Ishikawa (cell line): ENCODE measurements around the gene TINCR.

Experiments used
- CEBPB ChIP-seq: IDR thresholded peaks from 2 replicates; pipeline ENCODE4 v1.6.1; 2012
- EP300 ChIP-seq: IDR thresholded peaks from 2 replicates; pipeline ENCODE4 v1.6.1; 2012; ENCODE audit warnings: borderline replicate concordance
- MAX ChIP-seq: IDR thresholded peaks from 2 replicates; pipeline ENCODE4 v1.6.1; 2012
- REST ChIP-seq: IDR thresholded peaks from 2 replicates; pipeline ENCODE4 v1.6.1; 2012; ENCODE audit warnings: low read depth, mild to moderate bottlenecking
- TAF1 ChIP-seq: IDR thresholded peaks from 2 replicates; pipeline ENCODE4 v1.6.1; 2012; ENCODE audit warnings: low read depth, mild to moderate bottlenecking
- TCF12 ChIP-seq: IDR thresholded peaks from 2 replicates; pipeline ENCODE4 v1.6.1; 2012; ENCODE audit warnings: low read depth
- TEAD4 ChIP-seq: IDR thresholded peaks from 2 replicates; pipeline ENCODE4 v1.6.1; 2012
- USF1 ChIP-seq: IDR thresholded peaks from 2 replicates; pipeline ENCODE4 v1.6.1; 2012
- ZBTB7A ChIP-seq: IDR thresholded peaks from 2 replicates; pipeline ENCODE4 v1.6.1; 2012; ENCODE audit warnings: low read depth

GRCh38 chr19:5600797-5601196, 33.0 kb upstream of the TINCR start:
- no peak for TF ChIP-seq REST
- no peak for TF ChIP-seq TEAD4
- no peak for TF ChIP-seq EP300
- TF ChIP-seq MAX = no peak
- no peak for TF ChIP-seq TCF12
- TF ChIP-seq CEBPB = no peak
- TF ChIP-seq USF1 = no peak
- TF ChIP-seq TAF1 = no peak
- TF ChIP-seq ZBTB7A = no peak
